GM18907 (cell line): ENCODE measurements around the gene HOXA5.

Experiments
- ATAC-seq: cut with Tn5 transposase; IDR thresholded peaks from one replicate; pipeline ENCODE4 v1.9.1; 2021; ENCODE audit warnings: mild to moderate bottlenecking, moderate library complexity; ENCODE audit not compliant: unreplicated experiment

The HOXA5 gene

GRCh38 chr7:27171637-27172314 lies 28.3 kb upstream of the HOXA5 start:
- ATAC-seq: no peak

GRCh38 chr7:27171325-27171636 lies 27.8 kb upstream of the HOXA5 start:
- no peak for ATAC-seq

GRCh38 chr7:27170426-27171324 lies 27.2 kb upstream of the HOXA5 start:
- ATAC-seq: no peak

GRCh38 chr7:27169658-27170425 lies 26.4 kb upstream of the HOXA5 start:
- ATAC-seq: no peak

- no peak for ATAC-seq
Observed at GRCh38 chr7:27168265-27168947, 24.9 kb upstream of the HOXA5 start.

- no peak for ATAC-seq
Observed at GRCh38 chr7:27167916-27168264, 24.4 kb upstream of the HOXA5 start.

GRCh38 chr7:27166531-27167505 lies 23.3 kb upstream of the HOXA5 start:
- ATAC-seq: no peak

- ATAC-seq: no peak
Observed at GRCh38 chr7:27165996-27166530, 22.6 kb upstream of the HOXA5 start.

GRCh38 chr7:27165089-27165995 lies 21.9 kb upstream of the HOXA5 start, which contains the start of gene HOXA9:
HOXA9 (minus strand) TSS chr7:27165537; CDS start chr7:27165457, 80 bp downstream.
- no peak for ATAC-seq

- ATAC-seq: no peak
Observed at GRCh38 chr7:27164367-27165088, 21.0 kb upstream of the HOXA5 start.

- ATAC-seq: no peak
Observed at GRCh38 chr7:27164045-27164366, 20.5 kb upstream of the HOXA5 start.

- no peak for ATAC-seq
Observed at GRCh38 chr7:27163288-27164044, 20.0 kb upstream of the HOXA5 start.

- no peak for ATAC-seq
Observed at GRCh38 chr7:27162561-27163287, 19.2 kb upstream of the HOXA5 start.

- ATAC-seq: no peak
Observed at GRCh38 chr7:27161721-27162560, 18.5 kb upstream of the HOXA5 start.

- ATAC-seq: no peak
Observed at GRCh38 chr7:27161214-27161720, 17.8 kb upstream of the HOXA5 start.
